ENCODE results near the gene IRGM. TPM values are rescaled to one million over a fixed set of nuclear protein-coding genes. Genes with fewer than 3 reads are reported as not detected.
A peak's percentile ranks its signal among the peaks of the same experiment; 100 is the strongest.
"Not testable (repeated sequence)": the region's sequence is repeated elsewhere in the genome, so short reads cannot be mapped to it uniquely, and the experiment has no call there.

Gene IRGM
- total and polyA plus RNA-seq, 11 donors = 0.07 TPM; not detected in 10

DNA sequence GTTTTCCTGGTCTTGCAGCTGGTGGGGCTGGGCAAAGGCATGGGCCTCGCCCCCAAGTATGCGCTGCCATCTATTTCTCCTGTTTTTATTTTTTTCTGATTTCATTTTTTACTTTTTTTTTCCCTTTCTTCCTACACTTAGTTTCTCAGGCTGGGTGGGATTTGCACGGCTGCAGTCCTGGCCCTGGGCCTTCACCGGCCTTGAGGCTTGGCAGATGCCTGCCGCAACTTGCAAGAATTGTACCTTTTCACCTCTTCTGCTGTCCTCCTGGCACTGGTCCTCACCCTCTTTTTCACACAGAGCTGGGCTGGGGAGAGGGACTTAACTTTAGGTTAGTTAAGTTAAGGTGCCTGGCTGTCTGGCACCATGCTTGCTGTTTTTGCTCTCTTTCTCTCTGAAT is 10.3 kb upstream of the IRGM start:
- no peaks in the 10 kb centered on the region for H3K36me3 ChIP-seq
- intact Hi-C loops (cut with DNase I) = no loop called here
- H3K27ac ChIP-seq = no peak overlapping the region
- ATAC-seq (no peak), DNase-seq (no peak)
- peaks cover 0 to 22% (median 5%) of the 10 kb centered on the region in 12 donors for H3K9me3 ChIP-seq
- no peak for TF ChIP-seq POLR2A (IDR thresholded peaks at IDR 0.05)
- TF ChIP-seq, protein P1, sequence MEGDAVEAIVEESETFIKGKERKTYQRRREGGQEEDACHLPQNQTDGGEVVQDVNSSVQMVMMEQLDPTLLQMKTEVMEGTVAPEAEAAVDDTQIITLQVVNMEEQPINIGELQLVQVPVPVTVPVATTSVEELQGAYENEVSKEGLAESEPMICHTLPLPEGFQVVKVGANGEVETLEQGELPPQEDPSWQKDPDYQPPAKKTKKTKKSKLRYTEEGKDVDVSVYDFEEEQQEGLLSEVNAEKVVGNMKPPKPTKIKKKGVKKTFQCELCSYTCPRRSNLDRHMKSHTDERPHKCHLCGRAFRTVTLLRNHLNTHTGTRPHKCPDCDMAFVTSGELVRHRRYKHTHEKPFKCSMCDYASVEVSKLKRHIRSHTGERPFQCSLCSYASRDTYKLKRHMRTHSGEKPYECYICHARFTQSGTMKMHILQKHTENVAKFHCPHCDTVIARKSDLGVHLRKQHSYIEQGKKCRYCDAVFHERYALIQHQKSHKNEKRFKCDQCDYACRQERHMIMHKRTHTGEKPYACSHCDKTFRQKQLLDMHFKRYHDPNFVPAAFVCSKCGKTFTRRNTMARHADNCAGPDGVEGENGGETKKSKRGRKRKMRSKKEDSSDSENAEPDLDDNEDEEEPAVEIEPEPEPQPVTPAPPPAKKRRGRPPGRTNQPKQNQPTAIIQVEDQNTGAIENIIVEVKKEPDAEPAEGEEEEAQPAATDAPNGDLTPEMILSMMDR (IDR thresholded peaks at IDR 0.05) = no peak
- H3K27me3 ChIP-seq = no peaks in the 10 kb centered on the region
- H3K4me3 ChIP-seq = no peak overlapping the region
- no peaks in the 10 kb centered on the region for H3K4me1 ChIP-seq
- WGBS, 4 donors = 90 to 95% (median 93%) methylated on average over 5 of the region's 5 CpGs

DNA sequence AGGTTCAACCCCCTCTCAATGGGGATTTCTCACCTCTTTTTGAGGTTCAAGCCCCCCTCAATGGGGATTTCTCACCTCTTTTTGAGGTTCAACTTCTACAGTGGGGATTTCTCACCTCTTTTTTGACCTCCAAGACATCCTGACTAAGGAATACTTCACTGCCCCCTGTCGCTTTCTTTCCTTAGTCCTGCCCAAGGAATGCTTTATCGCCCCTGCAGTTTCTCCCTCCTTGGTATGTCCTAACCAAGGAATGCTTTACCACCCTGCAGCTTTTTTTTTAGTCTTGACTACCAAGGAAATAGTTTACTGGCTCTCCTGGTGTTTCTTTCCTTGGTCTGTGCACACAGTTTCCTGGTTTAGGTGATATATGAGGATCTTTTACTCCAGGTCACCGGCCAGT is 9.6 kb upstream of the IRGM start:
- ATAC-seq (no peak), DNase-seq (no peak)
- Histone ChIP-seq H3K4me1 (no peaks in the 10 kb centered on the region), H3K4me3 (no peak overlapping the region), H3K9me3 (peaks cover 0 to 15% (median 2%) of the 10 kb centered on the region in 12 donors), H3K27ac (no peak overlapping the region), H3K27me3 (no peaks in the 10 kb centered on the region), H3K36me3 (no peaks in the 10 kb centered on the region)
- WGBS, 4 donors = 79 to 94% (median 90%) methylated on average over 3 of the region's 3 CpGs
- no peak for TF ChIP-seq POLR2A (IDR thresholded peaks at IDR 0.05)
- TF ChIP-seq, protein P1 (IDR thresholded peaks at IDR 0.05) = no peak
- intact Hi-C loops (cut with DNase I) = no loop called here

- intact Hi-C loops (cut with DNase I) = loop anchor here in 9 of 10 donors (2.0 to 10.0 kb wide), 11 partner anchors 23 to 391 kb away; partner anchors contain the start of genes RBM22 (in 4 of the 9) and DCTN4 (in 1 of the 9)
- DNase-seq, H3K9me3 ChIP-seq, H3K36me3 ChIP-seq, H3K27ac ChIP-seq, H3K4me3 ChIP-seq, H3K4me1 ChIP-seq, H3K27me3 ChIP-seq: not testable (repeated sequence)
- peak in 1 of 4 donors; percentile 16 for ATAC-seq
- 87 to 95% (median 90%) methylated on average over 13 to 32 of the region's 32 CpGs for WGBS, 4 donors
Measured at GRCh38 chr5:150845185-150845859, 999 bp upstream of the IRGM start.

DNA sequence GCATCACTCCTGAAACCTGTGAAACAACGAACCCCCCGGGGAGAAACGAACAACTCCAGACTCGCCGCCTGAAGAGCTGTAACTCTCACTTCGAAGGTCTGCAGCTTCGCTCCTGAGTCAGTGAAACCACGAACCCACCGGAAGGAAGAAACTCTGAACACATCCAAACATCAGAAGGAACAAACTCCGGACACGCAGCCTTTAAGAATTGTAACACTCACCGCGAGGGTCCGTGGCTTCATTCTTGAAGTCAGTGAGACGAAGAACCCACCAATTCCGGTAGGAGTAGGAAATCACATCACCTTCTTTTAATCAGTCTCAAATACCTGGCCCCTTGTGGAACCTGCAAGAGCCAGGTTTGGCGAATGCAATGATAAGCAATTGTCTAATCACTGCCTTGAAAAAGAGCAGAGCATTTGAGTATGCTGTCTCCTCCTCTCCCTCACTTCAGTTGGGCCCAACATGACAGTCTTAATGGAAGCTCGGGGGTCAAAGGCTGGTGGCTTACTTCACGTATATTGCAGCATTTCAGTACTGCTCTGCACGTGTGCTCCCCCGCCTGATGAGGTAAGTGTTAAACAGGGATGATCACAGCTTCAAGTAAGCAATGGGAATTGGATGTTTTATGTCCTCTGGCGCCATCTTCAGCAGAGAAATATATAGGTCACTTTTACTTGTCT is 473 bp downstream of the IRGM start:
- ATAC-seq = peak; percentile 73 to 91 (median 90)
- Histone ChIP-seq H3K27ac (no peak overlapping the region), H3K4me1 (peaks cover 0 to 7% (median 0%) of the 10 kb centered on the region in 12 donors), H3K4me3 (peak overlapping the region in 1 of 12 donors; percentile 6), H3K36me3 (no peaks in the 10 kb centered on the region), H3K9me3 (no peaks in the 10 kb centered on the region), H3K27me3 (peaks cover 0 to 4% (median 0%) of the 10 kb centered on the region in 9 donors)
- DNase-seq = peak in 4 of 5 donors; percentile 31 to 56 (median 48)
- 51 to 60% (median 56%) methylated on average over 22 of the region's 22 CpGs for WGBS, 4 donors
- TF ChIP-seq, protein P1 (IDR thresholded peaks at IDR 0.05) = peak; percentile 38 to 80 (median 68)
- no peak for TF ChIP-seq POLR2A (IDR thresholded peaks at IDR 0.05)
- intact Hi-C loops (cut with DNase I) = loop anchor here (2.0 to 10.0 kb wide), 12 partner anchors 44 to 392 kb away; partner anchors contain the start of genes RBM22 (in 4 of the 10) and DCTN4 (in 1 of the 10)
